GM18907 (cell line): ENCODE data around the gene NKD2.
"Not testable (repeated sequence)": the region's sequence is repeated elsewhere in the genome, so short reads cannot be mapped to it uniquely, and the experiment has no call there.

ENCODE experiments used
- ATAC-seq: cut with Tn5 transposase; IDR thresholded peaks from one replicate; pipeline ENCODE4 v1.9.1; 2021; ENCODE audit warnings: mild to moderate bottlenecking, moderate library complexity; ENCODE audit not compliant: unreplicated experiment

NKD2 gene

DNA sequence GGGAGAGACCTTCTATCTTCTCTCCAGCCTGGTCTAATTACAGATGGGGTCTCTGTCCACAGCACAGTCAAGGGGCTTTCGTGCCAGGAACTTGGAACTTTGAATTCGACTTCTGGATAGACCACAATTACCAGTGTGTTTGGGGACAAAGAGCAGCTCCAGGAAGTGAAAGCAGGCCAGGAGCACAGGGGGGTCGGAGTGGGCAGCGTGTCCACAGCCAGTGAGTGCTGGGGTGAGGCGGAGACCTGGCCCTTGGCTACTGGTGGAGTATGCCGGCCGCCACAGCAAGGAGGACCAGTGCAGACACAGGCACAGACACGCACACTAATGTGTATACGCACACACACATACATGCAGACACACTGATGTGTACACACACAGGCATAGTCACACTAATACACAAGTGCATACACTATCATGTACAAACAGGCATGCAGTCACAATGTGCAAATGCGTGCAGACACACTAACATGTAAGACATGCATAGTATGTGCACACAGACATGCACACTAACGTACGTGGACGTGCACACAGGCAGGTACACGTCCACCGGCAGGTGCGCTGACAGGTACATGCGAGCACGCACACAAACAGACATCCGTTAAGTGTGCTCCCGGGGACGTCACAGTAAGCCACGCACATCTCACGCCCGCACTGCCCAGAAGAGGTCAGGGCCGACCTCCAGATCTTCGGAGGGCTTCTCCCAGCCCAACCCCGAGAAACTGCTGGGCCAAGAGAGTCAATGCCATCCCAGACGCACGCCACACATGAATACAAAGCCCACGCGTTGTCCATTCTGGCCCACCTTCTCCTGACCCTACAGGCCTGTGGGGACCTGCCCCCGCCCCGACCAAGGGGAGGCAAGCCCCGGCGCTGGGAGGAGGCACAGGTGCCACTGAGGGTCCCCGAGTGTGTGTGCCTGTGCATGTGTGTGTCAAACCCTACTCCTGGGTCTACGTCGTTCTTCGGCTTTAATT is 46.5 kb downstream of the NKD2 start:
- ATAC-seq = no peak

DNA sequence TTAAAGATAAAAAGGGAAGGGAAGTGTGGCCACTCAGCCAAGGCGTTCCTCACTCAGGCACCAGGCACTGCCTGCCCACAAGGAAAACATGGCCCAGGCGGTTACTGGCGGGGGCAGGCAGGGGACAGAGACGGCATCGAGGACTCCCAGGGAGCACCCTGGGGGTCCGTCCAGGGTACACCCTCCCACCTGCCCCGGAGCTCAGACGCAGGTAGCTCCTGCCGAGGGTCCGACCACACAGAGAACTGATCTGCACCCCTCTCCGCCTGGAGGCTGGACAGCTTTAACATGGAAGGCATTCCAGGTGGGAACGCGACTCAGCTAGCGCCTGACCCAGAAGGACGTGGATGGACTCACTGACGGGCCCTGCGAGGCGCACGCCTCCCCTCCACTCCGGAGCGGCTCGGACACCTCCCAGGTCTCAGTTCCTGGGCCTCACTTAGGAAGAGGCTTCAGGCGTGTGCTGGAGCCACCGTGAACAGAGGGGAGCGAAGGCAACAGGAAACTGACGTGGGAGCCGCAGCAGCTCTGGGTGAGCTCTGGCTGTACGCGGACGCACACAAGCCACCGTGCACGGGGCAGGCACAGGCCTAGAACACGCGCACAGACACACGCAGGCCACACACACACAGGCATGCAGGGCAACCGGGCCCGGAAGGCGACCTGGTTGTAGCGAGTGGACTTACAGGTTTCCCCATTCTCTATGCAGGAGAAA is 47.5 kb downstream of the NKD2 start:
- no peak for ATAC-seq

DNA sequence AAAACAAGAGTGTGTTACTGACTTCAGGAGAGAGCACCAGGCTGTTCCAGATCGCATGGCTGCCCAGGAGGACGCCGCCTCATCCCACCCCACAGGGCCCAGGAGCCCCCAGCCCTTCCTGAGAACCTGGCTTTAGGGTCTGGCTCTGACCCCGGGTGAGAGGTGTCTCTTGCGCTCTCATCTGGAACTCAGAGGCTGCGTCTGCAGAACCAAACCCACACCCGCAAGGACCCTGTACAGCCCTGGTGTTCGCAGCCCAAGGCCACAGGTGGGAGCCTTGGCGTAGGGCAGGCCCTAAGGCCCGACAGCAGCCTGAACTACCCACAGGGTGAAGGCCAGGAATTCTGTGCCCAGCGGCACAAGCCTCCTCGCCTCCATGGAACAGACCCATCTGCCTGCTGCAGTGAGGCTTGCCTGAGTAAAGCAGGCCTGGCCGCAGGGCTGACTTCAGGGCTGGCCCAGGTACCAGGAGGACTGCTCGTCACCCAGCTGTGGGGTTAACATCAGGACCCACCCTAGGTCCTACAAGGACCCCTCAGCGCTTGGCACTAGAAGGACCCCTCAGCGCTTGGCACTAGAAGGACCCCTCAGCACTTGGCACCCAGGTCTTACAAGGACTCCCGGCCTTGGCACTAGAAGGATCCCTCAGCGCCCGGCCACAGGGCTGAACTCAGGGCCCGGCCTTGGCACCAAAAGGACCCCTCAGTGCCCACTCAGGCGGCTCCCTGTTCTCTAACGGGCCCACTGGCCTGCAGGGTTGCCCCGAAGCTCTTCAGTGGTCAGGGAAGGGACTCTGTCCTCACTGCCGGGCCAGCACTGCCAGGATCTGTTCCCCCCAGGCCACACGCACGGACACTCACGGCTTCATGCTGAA is 48.2 kb downstream of the NKD2 start:
- ATAC-seq = no peak

DNA sequence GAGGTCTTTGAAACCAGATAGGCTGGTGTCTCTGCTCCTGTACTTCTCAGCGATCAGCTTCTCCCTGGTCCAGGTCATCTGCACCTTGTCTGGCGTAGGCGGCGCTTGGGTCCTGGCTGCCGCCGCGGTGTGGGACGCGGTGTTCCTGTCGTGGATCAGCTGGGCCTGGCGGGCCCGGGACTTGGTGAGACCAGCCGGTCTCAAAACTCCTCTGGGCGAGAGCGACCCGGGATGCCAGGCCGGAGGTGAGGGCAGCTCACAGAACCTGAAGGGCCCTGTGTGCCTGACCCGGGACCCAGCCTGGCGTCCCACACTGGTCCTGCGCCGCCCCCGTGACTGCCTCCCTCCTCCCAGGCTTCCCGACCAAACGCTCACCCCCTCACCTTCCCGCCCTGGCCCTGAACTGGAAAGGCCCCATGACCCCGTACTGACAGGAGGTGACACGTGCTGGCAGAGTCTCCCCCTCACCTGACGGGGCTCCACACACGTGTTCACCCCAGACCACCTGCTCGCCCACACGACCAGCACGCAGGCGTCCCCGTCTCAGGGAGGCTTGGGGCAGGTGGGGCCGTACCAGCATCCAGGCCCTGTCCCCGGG is 49.0 kb downstream of the NKD2 start:
- ATAC-seq = no peak

DNA sequence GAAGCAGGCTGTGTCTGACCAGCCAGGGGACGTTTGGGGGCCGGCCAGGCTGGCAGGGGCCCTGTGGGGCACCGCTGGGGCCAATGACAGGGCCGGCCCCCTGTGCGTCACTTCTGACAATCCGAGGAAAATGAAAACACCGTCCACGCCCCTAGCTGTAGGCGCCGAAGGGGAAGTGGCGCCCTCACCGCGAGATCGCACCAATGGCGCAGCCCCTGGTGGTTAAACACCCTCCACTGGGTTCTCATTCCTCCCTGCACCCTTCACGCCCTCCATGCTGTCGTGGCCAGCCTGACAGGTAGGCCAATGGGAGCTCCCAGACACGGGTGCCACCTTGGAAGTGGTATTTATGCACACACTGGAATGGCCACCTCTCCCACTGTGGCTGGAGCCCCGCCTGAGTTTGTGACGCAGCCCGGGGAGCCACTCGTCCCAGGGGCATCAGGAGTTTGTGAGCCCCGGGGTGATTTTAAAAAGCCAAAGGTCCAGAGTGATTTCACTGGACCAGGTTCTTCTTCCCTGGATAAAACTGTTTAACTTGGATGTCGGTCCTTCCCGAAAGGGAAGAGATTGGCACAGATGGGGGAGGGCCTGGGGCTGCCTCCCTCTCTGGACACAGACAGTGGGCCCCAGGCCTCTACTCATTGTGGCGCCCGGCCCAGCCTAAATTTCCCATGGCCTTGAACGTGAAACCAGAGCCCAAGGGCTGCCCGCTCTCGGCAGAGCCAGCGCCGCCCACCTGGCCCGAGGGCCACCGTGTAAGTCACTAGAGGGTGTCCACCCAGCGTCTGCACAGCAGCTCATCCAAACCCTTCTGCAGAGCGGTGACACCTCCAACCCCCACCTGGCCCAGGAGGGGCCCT is 49.7 kb downstream of the NKD2 start:
- no peak for ATAC-seq

DNA sequence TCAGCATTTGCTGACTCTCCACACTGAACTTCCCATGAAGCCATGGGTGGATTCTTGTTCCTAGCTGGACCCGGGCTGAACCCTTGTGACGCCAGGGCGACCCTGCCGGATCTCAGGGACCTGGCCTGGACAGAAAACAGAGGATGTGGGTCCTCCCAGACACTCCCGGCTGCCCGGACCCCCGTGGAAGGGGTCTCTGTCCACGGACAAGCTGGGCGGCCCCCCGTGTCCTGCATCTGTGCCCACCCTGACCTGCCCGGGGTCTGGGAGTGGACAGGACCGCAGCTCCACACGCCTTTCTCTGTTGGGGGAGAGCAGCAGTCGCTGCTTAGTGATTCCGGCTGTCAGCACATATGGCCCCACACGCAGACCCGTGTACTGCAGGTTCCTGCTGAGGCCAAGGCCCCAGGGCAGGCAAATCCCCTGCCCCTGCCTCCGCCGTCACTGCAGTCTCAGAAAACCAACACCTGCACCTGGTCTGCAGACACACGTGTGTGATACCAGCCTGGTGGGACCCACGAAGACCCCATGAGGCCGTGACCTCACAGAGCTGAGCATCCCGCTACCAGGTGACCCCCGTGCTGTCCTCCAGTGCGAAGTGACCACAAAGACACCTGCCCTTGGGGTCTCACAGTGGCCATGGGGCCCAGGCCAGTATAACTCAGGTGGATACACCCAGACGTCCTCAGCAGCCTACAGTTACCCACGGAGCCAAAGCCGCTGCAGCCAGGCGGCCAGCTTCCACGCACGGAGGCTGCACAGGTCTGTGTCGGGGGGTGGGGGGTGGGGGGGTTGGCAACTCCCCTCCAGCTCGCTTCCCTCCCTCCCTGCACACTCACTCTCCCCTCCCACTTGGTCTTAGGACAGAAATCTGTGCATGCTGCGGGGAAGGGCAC is 50.6 kb downstream of the NKD2 start:
- ATAC-seq = no peak

DNA sequence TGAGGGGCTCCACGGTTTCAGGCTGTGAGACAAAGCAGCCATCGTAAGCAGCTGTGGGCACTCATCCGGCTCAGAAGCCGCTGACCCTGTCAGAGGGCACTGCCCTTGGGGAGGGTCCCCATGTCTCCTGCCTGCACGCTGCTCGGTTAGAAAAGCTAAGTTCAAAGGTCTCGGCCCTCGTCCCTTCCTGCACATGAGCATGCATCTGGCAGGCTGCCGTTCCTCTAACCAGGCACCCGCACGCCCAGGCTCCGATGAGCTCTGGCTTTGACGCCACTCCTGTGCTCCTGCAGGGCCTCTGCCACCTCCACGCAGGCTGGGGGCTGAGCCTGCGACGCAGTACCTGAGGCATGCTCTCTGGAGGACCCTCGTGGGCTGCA is 51.3 kb downstream of the NKD2 start:
- no peak for ATAC-seq

DNA sequence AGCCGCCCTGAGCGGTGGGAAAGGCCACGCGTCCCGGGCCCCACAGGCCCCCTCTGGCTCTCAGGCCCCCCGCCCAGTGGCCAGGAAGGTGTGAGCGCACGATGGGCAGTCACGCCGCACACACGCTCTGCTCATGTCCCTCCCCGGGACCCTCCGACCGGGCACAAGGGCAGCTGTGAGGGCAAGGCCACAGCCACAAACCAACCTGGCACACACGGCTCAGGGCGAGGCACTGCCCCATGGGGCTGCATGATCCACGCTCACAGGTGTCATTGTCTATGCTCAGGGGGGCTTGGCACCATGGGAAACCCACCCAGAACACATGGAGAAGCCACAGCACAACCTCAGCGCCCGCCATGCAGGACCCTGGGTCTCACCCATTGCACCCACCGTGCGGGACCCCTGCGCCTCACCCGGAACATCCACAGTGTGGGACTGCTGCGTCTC is 52.0 kb downstream of the NKD2 start:
- no peak for ATAC-seq

DNA sequence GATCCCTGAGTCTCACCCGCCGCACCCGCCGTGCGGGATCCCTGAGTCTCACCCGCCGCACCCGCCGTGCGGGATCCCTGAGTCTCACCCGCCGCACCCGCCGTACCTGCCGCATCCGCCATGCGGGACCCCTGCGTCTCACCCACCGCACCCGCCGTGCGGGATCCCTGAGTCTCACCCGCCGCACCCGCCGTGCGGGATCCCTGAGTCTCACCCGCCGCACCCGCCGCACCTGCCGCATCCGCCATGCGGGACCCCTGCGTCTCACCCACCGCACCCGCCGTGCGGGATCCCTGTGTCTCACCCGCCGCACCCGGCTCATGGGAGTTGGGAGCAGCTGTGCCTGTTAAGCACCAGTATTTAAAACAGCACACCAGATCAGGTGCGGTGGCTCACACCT is 52.7 kb downstream of the NKD2 start:
- ATAC-seq = not testable (repeated sequence)

DNA sequence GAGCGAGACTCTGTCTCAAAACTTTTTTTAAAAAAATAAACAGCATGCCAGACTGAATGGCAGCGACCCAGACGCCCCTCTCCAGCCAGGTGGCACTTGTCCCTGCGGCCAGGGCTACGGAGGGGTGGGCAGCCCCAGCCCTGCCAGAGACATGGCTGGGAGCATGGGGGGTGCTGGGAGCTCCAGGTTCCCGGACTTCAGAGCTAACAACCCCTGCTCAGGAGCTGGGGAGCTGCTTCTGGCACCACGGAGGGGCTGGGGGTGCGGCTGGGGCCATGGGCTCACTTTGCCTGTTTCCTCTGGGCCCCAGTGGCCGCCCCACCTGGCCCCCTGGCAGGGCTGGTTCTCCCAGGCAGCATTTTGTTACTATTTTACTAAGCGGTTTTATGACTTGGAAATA is 53.3 kb downstream of the NKD2 start:
- ATAC-seq = no peak

DNA sequence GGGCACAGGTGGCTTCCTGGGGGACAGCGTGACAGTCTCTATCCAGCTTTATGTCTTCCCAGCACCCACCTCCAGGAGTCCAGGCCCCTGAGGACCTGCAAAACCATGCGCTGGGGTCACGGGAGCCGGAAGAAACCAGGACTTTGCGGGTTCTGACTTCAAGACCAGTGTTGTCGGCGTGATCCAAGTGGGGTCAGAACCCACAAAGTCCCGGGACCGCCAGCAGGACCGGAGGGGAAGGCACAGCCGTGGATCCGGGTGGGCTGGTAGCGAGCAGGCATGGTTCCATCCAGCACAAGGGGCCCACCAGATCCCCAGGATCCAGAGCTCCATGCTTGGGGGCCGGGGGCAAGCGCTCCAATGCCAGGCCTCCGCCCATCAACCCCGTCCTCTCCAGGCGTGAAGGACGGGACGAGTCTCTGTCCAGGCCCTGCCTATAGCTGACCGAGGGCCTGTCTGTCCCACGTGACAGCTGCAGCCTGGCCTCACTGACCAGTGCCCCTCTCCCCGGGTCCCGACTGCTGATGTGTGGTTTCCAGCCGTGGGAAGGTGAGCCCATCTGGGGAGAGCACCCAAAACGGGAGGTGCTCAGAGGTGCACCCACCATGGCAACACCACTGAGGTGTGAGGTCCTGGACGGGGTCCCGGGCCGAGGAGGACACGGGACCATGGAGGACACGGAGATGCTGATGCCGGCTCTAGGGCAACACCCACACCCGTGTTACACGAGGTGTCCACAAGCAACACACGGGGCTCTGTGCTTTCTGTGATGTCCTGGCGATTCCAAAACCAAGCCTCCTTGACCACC is 54.4 kb downstream of the NKD2 start:
- no peak for ATAC-seq

DNA sequence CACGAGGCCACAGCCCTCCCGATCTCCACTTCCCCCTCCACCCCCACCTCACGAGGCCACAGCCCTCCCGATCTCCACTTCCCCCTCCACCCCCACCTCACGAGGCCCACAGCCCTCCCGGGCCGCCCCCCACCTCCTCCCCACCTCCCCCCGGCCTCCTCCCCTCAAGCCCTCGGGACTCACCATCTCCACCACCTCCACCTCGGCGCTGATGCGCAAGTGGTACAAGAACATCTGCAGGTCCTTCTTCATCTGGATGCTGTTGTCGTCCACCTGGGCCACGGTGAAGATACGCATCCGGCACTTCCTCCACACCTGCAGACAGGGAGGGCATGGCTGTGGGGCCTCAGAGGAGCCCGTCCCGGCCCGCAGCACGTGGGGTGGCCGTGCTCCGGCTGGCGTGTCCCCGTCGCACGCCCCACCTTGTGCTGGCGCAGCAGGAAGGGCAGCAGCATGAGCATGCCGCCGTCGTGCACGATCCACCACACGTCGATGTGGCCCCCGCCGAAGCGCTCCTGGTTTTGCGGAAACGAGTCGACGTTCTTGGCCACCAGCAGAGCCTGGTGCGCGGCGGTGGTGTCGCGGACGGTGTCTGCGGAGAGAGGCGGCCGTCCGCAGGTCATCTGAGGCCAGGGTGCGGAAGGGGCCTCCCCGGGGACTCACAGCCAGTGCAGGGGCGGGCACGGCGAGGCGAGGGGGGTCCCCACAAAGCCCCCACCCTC is 55.2 kb downstream of the NKD2 start:
- ATAC-seq = no peak

DNA sequence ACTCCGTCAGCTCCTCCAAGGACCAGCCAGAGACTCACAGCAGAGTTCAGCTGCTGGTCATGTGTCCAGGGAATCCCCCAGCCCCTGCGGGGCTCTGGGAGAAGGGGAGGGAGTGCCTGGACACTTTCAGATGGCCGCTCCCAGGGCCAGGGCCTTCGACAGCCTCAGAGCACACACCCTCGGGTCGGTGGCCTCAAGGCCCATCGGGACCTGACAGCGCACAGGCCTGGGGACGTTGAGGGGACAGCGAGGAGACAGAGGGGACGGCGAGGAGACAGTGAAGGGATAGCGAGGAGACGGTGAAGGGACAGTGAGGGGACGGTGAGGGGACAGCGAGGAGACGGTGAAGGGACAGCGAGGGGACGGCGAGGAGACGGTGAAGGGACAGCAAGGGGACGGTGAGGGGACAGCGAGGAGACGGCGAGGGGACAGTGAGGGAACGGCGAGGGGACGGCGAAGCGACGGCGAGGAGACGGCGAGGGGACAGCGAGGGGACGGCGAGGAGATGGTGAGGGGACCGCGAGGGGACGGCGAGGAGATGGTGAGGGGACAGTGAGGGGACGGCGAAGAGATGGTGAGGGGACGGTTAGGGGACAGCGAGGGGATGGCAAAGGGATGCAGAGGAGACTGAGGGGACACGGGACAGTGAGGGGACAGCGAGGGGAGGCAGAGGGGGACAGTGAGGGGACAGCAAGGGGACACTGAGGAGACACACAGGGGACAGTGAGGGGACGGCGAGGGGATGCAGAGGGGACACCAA is 56.0 kb downstream of the NKD2 start:
- no peak for ATAC-seq

DNA sequence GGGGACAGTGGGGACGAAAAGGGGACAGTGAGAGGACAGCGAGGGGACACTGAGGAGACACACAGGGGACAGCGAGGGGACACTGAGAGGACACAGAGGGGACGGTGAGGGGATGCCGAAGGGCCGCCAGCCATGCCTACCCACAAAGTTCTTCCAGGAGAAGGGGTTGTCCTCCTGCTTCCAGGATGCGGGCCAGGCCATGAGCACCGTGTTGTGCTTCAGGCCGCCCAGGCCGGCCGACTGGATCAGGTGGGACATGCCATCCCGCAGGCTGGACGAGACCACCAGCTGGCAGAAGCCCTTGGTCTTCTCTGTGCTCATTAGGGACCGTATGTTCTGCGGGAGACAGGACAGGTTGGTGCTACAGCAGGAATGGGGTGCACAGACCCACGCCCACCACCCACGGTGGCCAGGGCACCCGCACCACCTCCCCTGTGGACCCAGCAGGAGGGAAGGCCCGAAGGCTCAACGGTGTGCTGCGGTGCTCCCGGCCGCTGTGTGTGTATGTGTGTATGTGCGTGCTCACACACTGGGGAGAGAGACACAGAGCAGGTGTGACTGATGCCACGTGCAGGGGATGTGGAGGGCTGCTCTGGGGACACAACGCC is 56.6 kb downstream of the NKD2 start:
- no peak for ATAC-seq

DNA sequence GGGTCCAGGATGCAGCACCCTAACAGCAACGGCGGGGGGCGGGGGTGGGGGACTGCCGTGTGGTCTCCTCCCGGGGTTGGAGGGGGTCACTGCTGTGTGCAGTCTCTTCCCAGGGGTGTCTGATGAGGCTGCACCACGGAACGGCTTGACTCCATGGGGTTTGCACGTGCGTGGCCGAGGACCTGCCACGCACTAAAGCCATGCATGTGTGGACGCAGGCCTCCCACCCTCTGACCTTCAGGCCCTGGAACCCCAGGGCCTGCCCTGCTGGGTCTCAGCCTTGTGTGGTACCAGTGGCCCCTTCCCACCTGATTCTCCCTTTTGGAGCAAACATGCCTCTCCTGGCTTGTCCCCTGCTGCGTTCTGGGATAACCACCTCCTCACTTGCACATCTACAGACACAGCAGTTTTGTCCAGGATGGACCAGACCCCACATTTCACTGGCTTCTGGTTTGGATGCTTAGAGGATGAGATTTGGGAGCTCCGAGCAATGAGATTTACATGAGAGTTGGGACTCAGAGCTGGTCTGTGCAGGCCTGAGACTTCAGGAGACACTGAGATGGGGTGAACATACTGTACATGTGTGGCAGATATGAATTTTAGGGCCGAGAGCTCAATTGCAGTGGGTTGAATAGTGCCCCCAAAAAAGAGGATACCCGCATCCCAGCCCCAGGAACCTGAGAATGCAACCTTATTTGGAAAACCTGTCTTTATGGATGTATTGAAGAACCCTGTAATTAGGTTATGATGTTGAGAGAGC is 57.5 kb downstream of the NKD2 start:
- no peak for ATAC-seq
